ENCODE results near the gene LARGE1. TPM values are rescaled to one million over a fixed set of nuclear protein-coding genes. Genes with fewer than 3 reads are reported as not detected.
A peak's percentile ranks its signal among the peaks of the same experiment; 100 is the strongest.

The LARGE1 gene
- total and polyA plus RNA-seq, 2 donors (not counting 1 experiment from before 2014, with no cell fraction given): 14.1 to 19.2 TPM

DNA sequence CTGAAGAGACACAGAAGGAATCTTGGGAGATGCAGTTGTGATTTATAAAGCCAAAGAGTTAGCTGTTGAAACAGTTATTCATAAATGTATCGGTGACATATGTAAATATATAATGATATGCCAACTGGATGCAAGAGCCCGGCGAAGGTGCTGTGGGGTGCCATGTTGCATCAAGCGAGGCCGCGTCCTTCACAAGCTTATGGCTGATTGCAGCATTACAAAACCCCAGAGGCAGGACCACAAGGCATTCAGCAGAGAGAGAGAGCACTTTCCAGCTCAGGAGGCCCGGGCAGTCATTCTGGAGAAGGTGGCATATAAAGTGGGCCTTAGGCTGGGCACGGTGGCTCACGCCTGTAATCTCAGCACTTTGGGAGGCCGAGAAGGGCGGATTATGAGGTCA is 65.6 kb downstream of the LARGE1 start:
- no peaks in the 10 kb centered on the region for H3K36me3 ChIP-seq (ENCODE audit: control insufficient read depth, insufficient read depth, low read length)
- TF ChIP-seq, protein P1, sequence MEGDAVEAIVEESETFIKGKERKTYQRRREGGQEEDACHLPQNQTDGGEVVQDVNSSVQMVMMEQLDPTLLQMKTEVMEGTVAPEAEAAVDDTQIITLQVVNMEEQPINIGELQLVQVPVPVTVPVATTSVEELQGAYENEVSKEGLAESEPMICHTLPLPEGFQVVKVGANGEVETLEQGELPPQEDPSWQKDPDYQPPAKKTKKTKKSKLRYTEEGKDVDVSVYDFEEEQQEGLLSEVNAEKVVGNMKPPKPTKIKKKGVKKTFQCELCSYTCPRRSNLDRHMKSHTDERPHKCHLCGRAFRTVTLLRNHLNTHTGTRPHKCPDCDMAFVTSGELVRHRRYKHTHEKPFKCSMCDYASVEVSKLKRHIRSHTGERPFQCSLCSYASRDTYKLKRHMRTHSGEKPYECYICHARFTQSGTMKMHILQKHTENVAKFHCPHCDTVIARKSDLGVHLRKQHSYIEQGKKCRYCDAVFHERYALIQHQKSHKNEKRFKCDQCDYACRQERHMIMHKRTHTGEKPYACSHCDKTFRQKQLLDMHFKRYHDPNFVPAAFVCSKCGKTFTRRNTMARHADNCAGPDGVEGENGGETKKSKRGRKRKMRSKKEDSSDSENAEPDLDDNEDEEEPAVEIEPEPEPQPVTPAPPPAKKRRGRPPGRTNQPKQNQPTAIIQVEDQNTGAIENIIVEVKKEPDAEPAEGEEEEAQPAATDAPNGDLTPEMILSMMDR (conservative IDR thresholded peaks at IDR 0.05 in 1 of 2, IDR thresholded peaks at IDR 0.05 in 1 of 2; ENCODE audit: low read depth in 1 of 2, low read length in 2 of 2): no peak
- H3K27me3 ChIP-seq (ENCODE audit: control insufficient read depth, insufficient read depth, low read length): no peaks in the 10 kb centered on the region
- H3K27ac ChIP-seq (ENCODE audit: insufficient read depth, low read length): peak overlapping the region; percentile 87
- DNase-seq (ENCODE audit: low read depth in 2 of 2): no peak
- H3K4me3 ChIP-seq (replicated peaks in 1 of 4; ENCODE audit: control extremely low read depth in 1 of 4, insufficient read depth in 1 of 4, low read depth in 3 of 4, low read length in 4 of 4): no peak overlapping the region
- H3K4me1 ChIP-seq (ENCODE audit: control insufficient read depth, extremely low read depth, insufficient read depth, low read length): peaks cover 13% of the 10 kb centered on the region
- no peaks in the 10 kb centered on the region for H4K20me1 ChIP-seq (ENCODE audit: control insufficient read depth, extremely low read depth, insufficient read depth, low read length)
- no peak overlapping the region for H3K9ac ChIP-seq (ENCODE audit: insufficient read depth, low read length)
- H2AFZ ChIP-seq (ENCODE audit: low read length): peak overlapping the region; percentile 24
- peaks cover 4% of the 10 kb centered on the region for H3K79me2 ChIP-seq (ENCODE audit: control insufficient read depth, insufficient read depth, low read length)
- H3K9me3 ChIP-seq (ENCODE audit: control insufficient read depth, insufficient read depth, low read depth, low read length): no peaks in the 10 kb centered on the region
- peak overlapping the region; percentile 99 for H3K4me2 ChIP-seq (ENCODE audit: extremely low read depth, insufficient read depth, low read length)

DNA sequence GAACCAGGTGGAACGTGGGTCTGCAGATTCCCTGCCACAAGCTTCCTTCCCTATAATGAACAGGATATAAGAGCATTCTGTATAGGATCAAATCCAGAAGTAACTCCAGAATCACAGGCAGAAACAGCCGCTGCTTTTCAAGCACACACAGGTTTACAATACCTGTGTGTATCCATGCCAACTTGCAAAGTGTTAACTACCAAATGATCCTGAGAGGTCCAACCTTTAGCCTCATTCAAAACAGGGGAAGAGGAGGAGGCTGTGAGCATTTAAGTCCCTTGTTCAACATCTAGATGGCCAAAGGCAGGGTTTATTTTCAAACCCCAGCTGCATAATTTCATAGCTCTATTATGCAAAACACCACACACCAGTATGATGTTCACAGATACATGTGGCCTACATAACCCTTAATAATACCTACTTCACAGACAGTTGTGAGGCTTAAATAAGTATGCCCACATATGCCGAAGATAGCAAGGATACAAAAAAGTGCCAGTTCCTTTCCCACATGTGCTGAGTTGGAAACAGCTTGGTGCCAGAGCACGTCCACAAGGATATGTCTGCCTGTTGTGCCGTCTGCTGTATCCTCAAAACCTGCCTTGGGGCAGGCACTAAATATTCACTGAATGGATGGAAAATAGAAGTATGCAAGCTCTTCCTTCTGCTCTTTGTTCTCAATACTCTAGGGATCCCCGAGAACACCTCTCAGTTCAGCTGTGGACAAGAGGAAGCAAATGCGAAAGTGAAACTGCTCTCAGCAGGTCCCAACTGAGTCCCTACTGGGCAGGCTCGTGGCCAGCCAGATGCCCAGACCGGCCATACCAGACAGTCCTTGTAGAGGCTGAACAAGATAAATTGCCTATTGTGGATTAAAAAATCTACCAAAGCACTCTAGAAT is 66.8 kb downstream of the LARGE1 start:
- no peaks in the 10 kb centered on the region for H4K20me1 ChIP-seq (ENCODE audit: control insufficient read depth, extremely low read depth, insufficient read depth, low read length)
- peak overlapping the region; percentile 61 to 81 (median 70) for H3K4me3 ChIP-seq (replicated peaks in 1 of 4; ENCODE audit: control extremely low read depth in 1 of 4, insufficient read depth in 1 of 4, low read depth in 3 of 4, low read length in 4 of 4)
- peak overlapping the region; percentile 47 for H3K9ac ChIP-seq (ENCODE audit: insufficient read depth, low read length)
- DNase-seq (ENCODE audit: low read depth in 2 of 2): peak; percentile 81 to 85
- H3K4me1 ChIP-seq (ENCODE audit: control insufficient read depth, extremely low read depth, insufficient read depth, low read length): peaks cover 13% of the 10 kb centered on the region
- TF ChIP-seq, protein P1 (conservative IDR thresholded peaks at IDR 0.05 in 1 of 2, IDR thresholded peaks at IDR 0.05 in 1 of 2; ENCODE audit: low read depth in 1 of 2, low read length in 2 of 2): no peak
- no peak for TF ChIP-seq EZH2 (IDR thresholded peaks at IDR 0.05; ENCODE audit: low read length, missing control alignments)
- H2AFZ ChIP-seq (ENCODE audit: low read length): peak overlapping the region; percentile 92
- H3K9me3 ChIP-seq (ENCODE audit: control insufficient read depth, insufficient read depth, low read depth, low read length): no peaks in the 10 kb centered on the region
- peaks cover 4% of the 10 kb centered on the region for H3K79me2 ChIP-seq (ENCODE audit: control insufficient read depth, insufficient read depth, low read length)
- peak overlapping the region; percentile 87 for H3K27ac ChIP-seq (ENCODE audit: insufficient read depth, low read length)
- H3K27me3 ChIP-seq (ENCODE audit: control insufficient read depth, insufficient read depth, low read length): no peaks in the 10 kb centered on the region
- H3K4me2 ChIP-seq (ENCODE audit: extremely low read depth, insufficient read depth, low read length): peak overlapping the region; percentile 99
- no peaks in the 10 kb centered on the region for H3K36me3 ChIP-seq (ENCODE audit: control insufficient read depth, insufficient read depth, low read length)

DNA sequence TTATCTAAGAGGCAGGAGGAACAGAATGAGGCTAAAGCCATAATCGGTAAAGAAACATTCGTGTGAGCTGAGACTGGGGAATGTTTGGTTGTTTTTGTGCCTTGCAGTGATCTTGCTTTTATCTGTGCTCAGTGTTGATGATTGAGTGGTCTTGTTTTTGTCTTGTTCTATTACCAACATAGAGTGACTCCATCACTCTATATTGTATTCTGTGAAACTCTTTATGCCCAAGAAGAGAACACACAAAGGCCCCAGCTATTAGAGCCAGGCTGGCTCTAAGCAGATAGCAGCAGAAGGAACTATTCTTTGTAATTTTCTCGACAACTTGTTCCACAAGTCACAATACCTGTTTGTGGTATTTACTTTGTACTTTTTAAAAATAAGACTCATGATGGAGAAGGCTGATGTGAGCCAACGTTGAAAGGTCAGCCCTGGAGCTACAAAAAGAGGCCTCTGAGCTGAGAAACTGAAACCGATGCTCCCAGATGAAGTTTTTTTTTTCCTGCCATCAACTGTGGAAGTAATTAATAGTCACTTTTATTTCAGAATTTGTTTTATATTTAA is 68.4 kb downstream of the LARGE1 start:
- H3K9ac ChIP-seq (ENCODE audit: insufficient read depth, low read length): no peak overlapping the region
- TF ChIP-seq EZH2 (IDR thresholded peaks at IDR 0.05; ENCODE audit: low read length, missing control alignments): no peak
- TF ChIP-seq, protein P1 (conservative IDR thresholded peaks at IDR 0.05 in 1 of 2, IDR thresholded peaks at IDR 0.05 in 1 of 2; ENCODE audit: low read depth in 1 of 2, low read length in 2 of 2): no peak
- H2AFZ ChIP-seq (ENCODE audit: low read length): peak overlapping the region; percentile 36
- no peak for DNase-seq (ENCODE audit: low read depth in 2 of 2)
- H3K79me2 ChIP-seq (ENCODE audit: control insufficient read depth, insufficient read depth, low read length): peaks cover 4% of the 10 kb centered on the region
- H4K20me1 ChIP-seq (ENCODE audit: control insufficient read depth, extremely low read depth, insufficient read depth, low read length): no peaks in the 10 kb centered on the region
- H3K4me2 ChIP-seq (ENCODE audit: extremely low read depth, insufficient read depth, low read length): peak overlapping the region; percentile 48
- peak overlapping the region; percentile 31 for H3K27ac ChIP-seq (ENCODE audit: insufficient read depth, low read length)
- H3K4me3 ChIP-seq (replicated peaks in 1 of 4; ENCODE audit: control extremely low read depth in 1 of 4, insufficient read depth in 1 of 4, low read depth in 3 of 4, low read length in 4 of 4): peak overlapping the region in 1 of 4 experiments; percentile 9
- peaks cover 13% of the 10 kb centered on the region for H3K4me1 ChIP-seq (ENCODE audit: control insufficient read depth, extremely low read depth, insufficient read depth, low read length)
- H3K27me3 ChIP-seq (ENCODE audit: control insufficient read depth, insufficient read depth, low read length): no peaks in the 10 kb centered on the region
- H3K9me3 ChIP-seq (ENCODE audit: control insufficient read depth, insufficient read depth, low read depth, low read length): no peaks in the 10 kb centered on the region
- H3K36me3 ChIP-seq (ENCODE audit: control insufficient read depth, insufficient read depth, low read length): no peaks in the 10 kb centered on the region

Measured in fibroblast of lung (primary cell).